Muscle of arm (tissue), 12 donors: ENCODE data around the gene PTPRJ. TPM values are rescaled to one million over a fixed set of nuclear protein-coding genes. Genes with fewer than 3 reads are reported as not detected.

ENCODE experiments used
- DNase-seq: peaks from one replicate; pipeline ENCODE4 v3.0.0-alpha.2; 2013
- polyA plus RNA-seq, 12 donors: library from polyadenylated mRNA; unstranded; fragments of 120-200 nt; gene quantifications; one replicate each; pipeline ENCODE4 v1.2.1, GENCODE V29; 2013; ENCODE audit not compliant: insufficient read length in 12 of 12

The PTPRJ gene
- polyA plus RNA-seq, 12 donors: 2.1 to 8.6 (median 3.5) TPM; not detected in 1

GRCh38 chr11:47967577-47968525 is 12.5 kb upstream of the PTPRJ start:
- DNase-seq: no peak

DNA sequence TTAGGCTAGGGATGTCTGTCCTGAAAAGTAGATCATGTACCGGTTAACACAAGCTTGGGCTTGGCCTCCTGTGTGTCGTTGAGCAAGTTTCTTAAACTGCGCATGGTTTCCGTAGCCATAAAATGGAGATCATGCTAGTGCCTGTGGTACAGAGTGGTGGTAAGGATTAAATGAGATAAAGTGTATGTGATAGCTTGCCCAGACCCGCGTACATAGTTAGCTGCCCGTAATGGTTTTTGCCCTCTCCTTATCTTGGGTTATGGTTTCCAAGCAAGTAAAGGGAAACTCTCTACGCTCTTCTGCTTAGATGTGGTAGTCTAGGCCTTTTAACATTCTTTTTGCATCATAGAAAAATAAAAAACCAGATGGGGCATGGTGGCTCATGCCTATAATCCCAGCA is 11.0 kb upstream of the PTPRJ start:
- no peak for DNase-seq

DNA sequence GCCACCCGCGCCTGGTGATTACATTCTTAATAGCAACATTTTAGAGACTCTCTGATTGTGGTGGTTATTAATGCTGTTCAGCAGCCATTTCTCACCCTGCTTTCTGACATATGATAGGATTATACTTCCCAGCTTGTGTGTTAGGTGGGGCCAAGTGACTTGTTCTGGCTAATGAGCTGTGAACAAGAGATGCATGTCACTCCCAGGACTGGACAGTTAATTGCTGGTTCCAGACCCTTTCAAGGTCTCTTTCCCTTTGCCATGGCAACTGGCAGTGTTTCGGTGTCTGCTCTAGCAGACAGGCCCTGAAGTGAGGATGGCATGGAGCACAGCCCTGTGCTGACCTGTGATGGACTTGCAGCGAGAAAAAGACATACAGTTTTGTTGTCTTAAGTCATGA is 8.9 kb upstream of the PTPRJ start:
- DNase-seq: no peak

- no peak for DNase-seq
These were observed 7.2 kb upstream of the PTPRJ start for GRCh38 chr11:47973173-47973572.

GRCh38 chr11:47976931-47977330 is 3.4 kb upstream of the PTPRJ start:
- DNase-seq: no peak

DNA sequence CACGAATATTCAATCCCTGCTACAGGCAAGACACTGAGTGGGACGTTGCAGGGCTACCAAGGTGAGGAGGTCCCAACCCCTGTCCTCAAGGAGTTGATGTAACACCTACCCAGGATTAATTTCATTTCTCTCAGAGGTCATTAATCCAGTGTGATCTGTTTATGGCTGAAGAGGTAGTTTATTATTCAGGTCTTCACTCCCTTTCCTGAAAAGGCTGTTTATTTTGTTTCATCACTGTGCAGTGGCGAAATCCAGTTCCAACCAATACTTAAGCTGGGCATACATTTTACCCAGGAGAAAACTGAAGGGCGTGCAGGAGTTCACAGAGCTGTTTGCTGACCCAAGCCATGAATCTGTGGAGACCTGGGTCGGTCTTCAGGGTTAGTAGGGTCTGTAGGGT is 2.7 kb upstream of the PTPRJ start:
- DNase-seq: no peak

DNA sequence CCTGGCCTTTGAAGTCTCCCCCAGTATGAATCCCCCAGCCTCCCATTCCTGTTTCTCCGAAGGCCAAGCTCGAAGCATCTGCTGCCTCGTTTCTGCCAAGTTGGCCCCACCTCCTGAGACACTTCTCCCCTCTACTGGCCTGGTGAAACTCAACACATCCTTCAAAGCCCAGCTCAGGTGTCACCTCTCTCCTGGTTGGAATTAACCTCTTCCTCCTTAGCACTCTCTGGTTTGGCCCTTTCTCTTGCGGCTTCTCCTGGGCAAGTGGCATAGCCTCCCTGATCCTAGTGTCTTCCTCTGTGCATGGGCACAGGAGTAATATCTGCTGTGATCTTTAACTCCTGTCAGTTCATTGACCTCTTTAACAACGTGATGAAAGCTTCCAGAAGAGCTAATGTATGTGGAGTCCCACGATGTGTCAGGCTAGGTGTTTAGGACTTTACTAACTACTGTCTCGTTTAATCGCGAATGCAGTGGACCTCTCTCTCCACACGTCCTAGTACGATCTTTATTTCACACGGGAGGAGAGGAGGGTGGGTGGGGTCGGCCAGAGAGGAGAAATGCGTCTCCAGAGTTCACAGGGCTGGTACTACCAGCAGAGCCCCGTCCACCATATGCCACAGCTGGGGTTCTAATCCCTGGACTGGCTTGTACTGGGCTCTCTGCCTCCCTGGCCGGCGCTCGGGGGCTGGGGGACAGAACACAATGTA is 826 bp upstream of the PTPRJ start:
- no peak for DNase-seq

DNA sequence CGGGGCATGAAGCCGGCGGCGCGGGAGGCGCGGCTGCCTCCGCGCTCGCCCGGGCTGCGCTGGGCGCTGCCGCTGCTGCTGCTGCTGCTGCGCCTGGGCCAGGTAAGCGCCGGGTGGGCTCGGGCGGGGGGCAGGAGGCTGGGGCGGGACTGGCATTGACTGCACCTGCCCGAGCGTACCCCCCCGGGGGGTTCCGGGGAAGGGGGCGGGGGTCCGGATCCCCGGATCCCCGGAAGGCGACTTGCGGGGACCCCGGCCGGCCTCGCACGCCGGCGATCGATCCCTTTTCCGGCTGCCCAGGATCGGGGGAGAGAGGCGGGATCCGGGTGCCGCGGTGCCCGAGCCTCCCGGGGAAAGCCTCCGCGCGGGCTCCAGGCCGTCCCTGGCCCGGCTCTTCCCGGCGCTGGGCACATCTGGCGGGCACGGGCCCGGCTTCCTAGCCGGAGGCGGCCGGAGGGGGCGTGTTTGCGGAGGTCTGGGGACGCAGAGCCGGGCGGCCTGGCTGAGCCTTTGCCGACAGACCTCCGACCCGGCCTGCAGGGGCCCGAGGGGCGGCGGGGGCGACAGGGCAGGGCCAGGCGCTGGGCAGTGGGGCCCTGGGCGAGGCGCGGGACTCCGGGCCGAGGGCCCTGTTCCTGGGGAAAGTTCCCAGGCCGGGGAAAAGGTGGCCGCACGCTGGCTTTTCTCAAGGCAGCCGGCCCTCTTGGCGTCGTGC is 705 bp downstream of the PTPRJ start:
- no peak for DNase-seq

DNA sequence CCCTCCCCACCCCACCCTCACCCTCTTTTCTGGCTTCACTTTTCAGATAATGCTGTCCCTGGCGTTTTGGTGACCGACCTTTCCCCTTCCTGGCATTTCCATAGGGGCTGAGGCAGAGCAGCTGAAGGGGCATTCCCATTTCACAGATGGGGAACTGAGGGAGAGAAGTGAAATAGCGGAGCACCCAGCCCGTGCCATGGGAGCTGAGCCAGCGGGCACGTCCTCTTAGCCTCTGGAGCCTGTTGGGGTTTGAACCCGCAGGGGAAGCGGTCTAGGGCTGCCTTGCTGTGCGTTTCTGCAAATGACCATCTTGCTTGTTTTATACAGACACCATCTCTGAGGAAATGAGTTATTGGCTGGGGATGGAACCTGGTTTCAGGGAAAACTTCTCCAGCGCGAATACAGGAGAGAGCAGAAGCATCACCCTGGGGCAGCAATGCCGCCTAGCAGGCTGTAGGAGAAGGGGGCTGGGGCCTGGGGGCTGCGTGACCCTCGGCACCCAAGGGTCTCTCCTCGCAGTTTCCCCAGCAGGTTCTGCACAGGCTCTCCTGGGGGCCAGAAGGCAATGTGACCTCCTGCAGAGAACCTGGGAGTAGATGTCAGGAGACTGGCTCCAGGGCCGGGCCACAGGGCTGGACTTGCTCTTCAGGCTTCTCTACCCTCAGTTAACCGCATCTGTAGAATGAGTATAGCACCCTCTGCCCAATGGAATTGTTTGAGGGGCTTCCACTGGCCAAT is 1.5 kb downstream of the PTPRJ start:
- no peak for DNase-seq

DNA sequence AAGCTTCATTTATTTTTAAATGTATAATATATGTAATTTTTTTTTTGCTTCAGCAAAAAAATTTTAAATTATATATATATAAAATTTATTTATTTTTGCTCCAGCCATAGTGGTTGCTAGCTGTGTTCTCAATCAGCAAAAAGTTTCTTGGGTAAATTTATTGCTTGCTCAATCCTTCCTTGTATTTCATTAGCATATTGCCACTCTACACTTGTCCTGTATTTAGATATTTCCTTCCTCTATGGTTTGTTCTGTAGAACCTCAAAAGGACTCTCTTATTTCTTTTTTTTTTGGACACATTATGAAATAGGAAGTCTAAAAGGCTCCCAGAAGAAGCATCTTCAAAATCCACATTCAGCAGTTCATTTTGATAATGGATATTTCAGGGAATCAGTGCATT is 2.3 kb downstream of the PTPRJ start:
- no peak for DNase-seq

GRCh38 chr11:47983464-47984397 is 3.4 kb downstream of the PTPRJ start:
- no peak for DNase-seq

DNA sequence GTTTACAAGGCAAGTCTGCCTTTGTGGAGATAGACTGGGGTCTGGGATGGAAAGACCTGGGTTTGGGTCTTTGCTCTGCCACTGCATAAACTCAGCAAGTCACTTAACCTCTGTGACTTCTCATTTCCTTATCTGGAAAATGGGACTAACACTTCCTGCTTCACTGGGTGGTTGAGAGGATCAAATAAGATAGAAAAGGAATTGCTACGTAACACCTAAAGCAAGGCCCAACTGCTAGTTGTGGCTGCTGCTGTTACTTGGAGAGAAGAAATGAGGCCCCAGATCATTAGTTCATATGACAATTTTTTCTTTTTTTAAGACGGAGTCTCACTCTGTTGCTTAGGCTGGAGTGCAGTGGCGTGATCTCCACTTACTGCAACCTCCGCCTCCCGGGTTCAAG is 5.9 kb downstream of the PTPRJ start:
- no peak for DNase-seq

DNA sequence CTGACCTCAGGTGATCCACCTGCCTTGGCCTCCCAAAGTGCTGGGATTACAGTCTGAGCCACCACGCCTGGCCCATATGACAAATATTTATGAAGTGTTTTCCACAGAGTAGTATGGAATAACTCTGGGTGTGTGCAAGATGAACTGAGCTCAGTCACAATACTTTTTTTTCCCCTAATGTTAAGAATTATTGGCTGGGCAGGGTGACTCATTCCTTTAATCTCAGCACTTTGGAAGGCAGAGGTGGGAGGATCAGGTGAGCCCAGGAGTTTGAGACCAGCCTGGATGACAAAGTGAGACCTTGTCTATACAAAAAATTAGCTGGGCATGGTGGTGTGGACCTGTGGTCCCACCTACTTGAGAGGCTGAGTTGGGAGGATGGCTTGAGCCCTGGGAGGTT is 6.4 kb downstream of the PTPRJ start:
- no peak for DNase-seq

DNA sequence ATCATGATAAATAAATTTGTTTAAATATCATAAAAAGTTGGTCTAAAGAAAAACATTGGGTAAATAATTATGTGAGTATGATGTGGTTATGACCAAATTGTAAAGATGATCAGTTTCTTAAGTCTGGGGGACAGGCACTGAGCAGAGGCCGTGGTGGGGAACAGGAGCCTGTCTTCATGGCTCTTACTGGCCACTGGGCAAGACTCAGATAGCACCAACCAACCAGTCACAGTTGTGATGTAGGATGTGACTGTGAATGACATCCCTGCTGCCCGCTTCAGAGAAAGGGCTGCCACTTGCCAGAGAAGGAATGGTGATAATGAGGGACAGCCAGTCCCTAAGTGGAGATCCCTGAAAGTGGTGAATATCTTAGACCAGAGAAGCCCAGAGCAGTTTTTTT is 7.0 kb downstream of the PTPRJ start:
- DNase-seq: no peak

DNA sequence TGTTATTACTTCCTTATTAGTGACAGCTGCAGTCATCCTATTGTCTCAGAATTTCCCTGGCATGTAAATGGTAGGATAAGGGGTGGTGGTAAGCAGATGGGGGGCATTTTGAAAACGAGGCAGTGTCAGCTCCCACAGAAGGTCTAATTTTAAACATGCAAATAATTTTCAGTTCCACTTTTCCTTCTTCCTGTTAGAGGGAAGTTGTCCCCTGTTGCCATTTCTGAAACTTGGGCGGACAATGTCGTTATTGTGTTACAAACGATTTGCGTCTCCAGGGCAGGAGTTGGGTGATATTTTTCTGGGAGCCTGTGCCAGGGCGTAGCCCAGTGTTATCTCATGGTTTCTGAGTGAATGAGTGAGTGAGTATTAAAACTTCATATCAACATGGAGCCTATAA is 7.4 kb downstream of the PTPRJ start:
- DNase-seq: no peak

DNA sequence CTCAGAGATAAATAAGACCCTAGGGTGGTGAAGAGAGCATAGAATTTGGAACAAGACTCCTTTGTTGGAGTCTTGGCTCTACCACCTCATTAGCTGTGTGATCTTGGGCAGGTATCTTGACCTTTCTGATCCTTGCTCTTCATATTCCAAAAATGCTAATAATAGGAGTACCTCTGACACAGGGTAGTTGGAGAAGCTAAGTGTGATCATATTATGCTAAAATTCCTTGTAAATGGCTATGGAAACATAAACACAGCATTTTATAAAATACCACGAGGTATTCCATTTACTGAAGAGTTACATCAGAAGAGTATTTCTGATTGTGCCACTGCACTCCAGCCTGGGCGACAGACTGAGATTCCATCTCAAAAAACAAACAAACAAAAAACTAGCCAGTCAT is 9.4 kb downstream of the PTPRJ start:
- DNase-seq: no peak

- DNase-seq: no peak
These were observed 11.0 kb downstream of the PTPRJ start for GRCh38 chr11:47991266-47991830.

- no peak for DNase-seq
These were observed 11.5 kb downstream of the PTPRJ start for GRCh38 chr11:47991894-47992293.

DNA sequence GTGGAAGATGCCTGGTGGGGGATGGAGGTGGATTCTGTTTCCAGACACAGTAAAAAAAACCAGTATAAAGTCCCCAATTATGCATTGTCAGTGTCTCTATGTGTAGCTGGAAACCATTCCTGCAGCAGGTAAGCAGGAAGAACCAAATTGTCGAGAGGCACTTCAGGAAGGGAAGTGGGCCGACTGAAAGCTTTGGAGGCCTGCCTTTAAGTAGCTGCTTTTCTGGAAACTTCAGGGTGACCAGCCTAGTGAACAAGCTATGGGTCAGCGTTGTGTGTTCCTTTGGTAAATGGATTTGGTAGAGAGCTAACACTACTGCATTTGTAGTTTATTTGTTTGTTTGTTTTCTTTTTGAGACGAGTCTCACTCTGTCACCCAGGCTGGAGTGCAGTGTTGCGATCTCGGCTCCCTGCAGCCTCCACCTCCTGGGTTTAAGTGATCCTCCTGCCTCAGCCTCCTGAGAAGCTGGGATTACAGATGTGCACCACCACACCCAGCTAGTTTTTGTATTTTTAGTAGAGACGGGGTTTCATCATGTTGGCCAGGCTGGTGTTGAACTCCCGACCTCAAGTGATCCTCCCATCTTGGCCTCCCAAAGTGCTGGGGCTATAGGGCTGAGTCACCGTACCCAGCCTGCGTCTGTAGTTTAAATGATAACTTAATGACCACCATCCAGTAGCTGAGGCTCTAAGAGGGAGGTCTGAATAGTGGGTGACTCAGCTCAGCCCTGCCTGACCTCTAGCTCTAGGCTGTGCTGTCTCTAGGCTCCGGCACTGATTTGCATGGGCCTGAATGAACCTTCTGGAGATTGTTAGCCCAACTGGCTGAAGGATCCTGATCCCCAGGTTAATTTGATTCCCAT is 12.8 kb downstream of the PTPRJ start:
- no peak for DNase-seq
